NT2/D1 (cell line): Measurements from ENCODE around the gene SLC6A17.

ENCODE experiments used
- DNase-seq: peaks from one replicate; pipeline ENCODE4 v3.0.0-alpha.2; 2011; ENCODE audit warnings: low read depth, low spot score
- H3K27me3 ChIP-seq: 2 replicates; pipeline ENCODE4 v1.6.0; 2011; ENCODE audit warnings: mild to moderate bottlenecking; ENCODE audit not compliant: insufficient read length, insufficient read depth
- H3K36me3 ChIP-seq: 2 replicates; pipeline ENCODE4 v1.6.1; 2011; ENCODE audit warnings: mild to moderate bottlenecking, low read length, mixed read lengths; ENCODE audit not compliant: insufficient read depth, insufficient read length
- H3K4me1 ChIP-seq: 2 replicates; pipeline ENCODE4 v1.5.1; 2011; ENCODE audit not compliant: insufficient read depth, insufficient read length
- H3K4me3 ChIP-seq: 2 replicates; pipeline ENCODE4 v1.5.1; 2011; ENCODE audit warnings: low read depth; ENCODE audit not compliant: insufficient read length
- H3K9ac ChIP-seq: 2 replicates; pipeline ENCODE4 v1.6.0; 2011; ENCODE audit warnings: low read depth; ENCODE audit not compliant: insufficient read length
- H3K9me3 ChIP-seq: 2 replicates; pipeline ENCODE4 v1.5.1; 2011; ENCODE audit warnings: mild to moderate bottlenecking, low read length; ENCODE audit not compliant: insufficient read depth
- SUZ12 ChIP-seq: IDR thresholded peaks from 2 replicates; pipeline ENCODE4 v1.6.1; 2011; ENCODE audit not compliant: insufficient read length, insufficient read depth; ENCODE audit errors: extremely low read depth
- YY1 ChIP-seq: IDR thresholded peaks from 2 replicates; pipeline ENCODE4 v1.6.1; 2011; ENCODE audit not compliant: insufficient read length, insufficient read depth
- ZNF274 ChIP-seq: IDR thresholded peaks from 2 replicates; pipeline ENCODE4 v1.6.1; 2011; ENCODE audit warnings: mild to moderate bottlenecking, low read depth, low read length

Gene SLC6A17

GRCh38 chr1:110242062-110242461 is 91.8 kb downstream of the SLC6A17 start:
- H3K4me1 ChIP-seq, result peaks cover 19% of the 10 kb centered on the region
- no peak overlapping the region for H3K9ac ChIP-seq
- no peaks in the 10 kb centered on the region for H3K36me3 ChIP-seq
- DNase-seq, result no peak
- H3K27me3 ChIP-seq, result peaks cover 20% of the 10 kb centered on the region
- TF ChIP-seq YY1, result no peak
- TF ChIP-seq SUZ12, result no peak
- TF ChIP-seq ZNF274, result no peak
- no peaks in the 10 kb centered on the region for H3K9me3 ChIP-seq
- no peak overlapping the region for H3K4me3 ChIP-seq

- Histone ChIP-seq H3K4me1 (peaks cover 19% of the 10 kb centered on the region), H3K36me3 (no peaks in the 10 kb centered on the region), H3K4me3 (no peak overlapping the region), H3K9ac (no peak overlapping the region), H3K9me3 (no peaks in the 10 kb centered on the region), H3K27me3 (peaks cover 20% of the 10 kb centered on the region)
- TF ChIP-seq ZNF274 (no peak), YY1 (no peak), SUZ12 (no peak)
- no peak for DNase-seq
Observed at GRCh38 chr1:110242731-110243130, 92.4 kb downstream of the SLC6A17 start.

GRCh38 chr1:110243146-110243545 is 92.9 kb downstream of the SLC6A17 start:
- Histone ChIP-seq H3K9me3 (no peaks in the 10 kb centered on the region), H3K27me3 (peaks cover 20% of the 10 kb centered on the region), H3K9ac (peak overlapping the region; percentile 53), H3K36me3 (no peaks in the 10 kb centered on the region), H3K4me1 (peaks cover 19% of the 10 kb centered on the region), H3K4me3 (no peak overlapping the region)
- no peak for TF ChIP-seq ZNF274
- no peak for TF ChIP-seq SUZ12
- no peak for TF ChIP-seq YY1
- no peak for DNase-seq

GRCh38 chr1:110243574-110243973 is 93.3 kb downstream of the SLC6A17 start:
- TF ChIP-seq SUZ12 (no peak), YY1 (no peak), ZNF274 (no peak)
- DNase-seq, result no peak
- Histone ChIP-seq H3K9me3 (no peaks in the 10 kb centered on the region), H3K9ac (peak overlapping the region; percentile 53), H3K4me1 (peaks cover 19% of the 10 kb centered on the region), H3K27me3 (peaks cover 20% of the 10 kb centered on the region), H3K36me3 (no peaks in the 10 kb centered on the region), H3K4me3 (no peak overlapping the region)

- no peak overlapping the region for H3K9ac ChIP-seq
- H3K4me1 ChIP-seq, result peaks cover 16% of the 10 kb centered on the region
- TF ChIP-seq YY1 (no peak), SUZ12 (no peak), ZNF274 (no peak)
- H3K36me3 ChIP-seq, result no peaks in the 10 kb centered on the region
- no peak overlapping the region for H3K4me3 ChIP-seq
- H3K9me3 ChIP-seq, result no peaks in the 10 kb centered on the region
- no peak for DNase-seq
- H3K27me3 ChIP-seq, result peaks cover 20% of the 10 kb centered on the region
Observed at GRCh38 chr1:110245876-110246620, 95.8 kb downstream of the SLC6A17 start.

- H3K4me3 ChIP-seq, result no peak overlapping the region
- H3K27me3 ChIP-seq, result peaks cover 20% of the 10 kb centered on the region
- H3K36me3 ChIP-seq, result no peaks in the 10 kb centered on the region
- no peaks in the 10 kb centered on the region for H3K9me3 ChIP-seq
- no peak overlapping the region for H3K9ac ChIP-seq
- DNase-seq, result no peak
- TF ChIP-seq ZNF274 (no peak), YY1 (no peak), SUZ12 (no peak)
- H3K4me1 ChIP-seq, result peaks cover under 1% of the 10 kb centered on the region
Observed at GRCh38 chr1:110248746-110249145, 98.5 kb downstream of the SLC6A17 start.

- H3K4me1 ChIP-seq, result no peaks in the 10 kb centered on the region
- H3K9me3 ChIP-seq, result no peaks in the 10 kb centered on the region
- H3K4me3 ChIP-seq, result no peak overlapping the region
- H3K9ac ChIP-seq, result no peak overlapping the region
- no peak for DNase-seq
- H3K36me3 ChIP-seq, result no peaks in the 10 kb centered on the region
- TF ChIP-seq ZNF274, result no peak
- TF ChIP-seq SUZ12, result no peak
- no peak for TF ChIP-seq YY1
- peaks cover 19% of the 10 kb centered on the region for H3K27me3 ChIP-seq
Observed at GRCh38 chr1:110249256-110249655, 99.0 kb downstream of the SLC6A17 start.

GRCh38 chr1:110250008-110250407 is 99.7 kb downstream of the SLC6A17 start:
- TF ChIP-seq SUZ12 (no peak), YY1 (no peak), ZNF274 (no peak)
- Histone ChIP-seq H3K4me1 (peaks cover under 1% of the 10 kb centered on the region), H3K9ac (no peak overlapping the region), H3K36me3 (no peaks in the 10 kb centered on the region), H3K4me3 (no peak overlapping the region), H3K27me3 (peaks cover 11% of the 10 kb centered on the region), H3K9me3 (no peaks in the 10 kb centered on the region)
- DNase-seq, result no peak
